K562 (cell line): ENCODE data around the gene TCF25.

ENCODE experiments used
- BMI1 ChIP-seq: fragments of 150-350 bp; IDR thresholded peaks from 2 replicates; pipeline ENCODE4 v1.6.1; 2014; ENCODE audit warnings: low read length
- SMAD1 ChIP-seq: fragments of 150-350 bp; IDR thresholded peaks from 2 replicates; pipeline ENCODE4 v1.6.1; 2014; ENCODE audit warnings: low read length, low read depth; ENCODE audit not compliant: partially characterized antibody

GRCh38 chr16:89957216-89957785 is 83.9 kb downstream of the TCF25 start:
- TF ChIP-seq BMI1 (no peak), SMAD1 (no peak)
